H9 (cell line): Measurements from ENCODE around the gene ST7L. TPM values are rescaled to one million over a fixed set of nuclear protein-coding genes. Genes with fewer than 3 reads are reported as not detected.

Experiments
- DNase-seq: peaks from one replicate; pipeline ENCODE4 v3.0.0-alpha.2; 2017
- H2AFZ ChIP-seq: one replicate; pipeline ENCODE4 v1.6.1; 2013; ENCODE audit warnings: mild to moderate bottlenecking, low read length, control low read depth, moderate library complexity
- H2AK5ac ChIP-seq: 2 replicates; pipeline ENCODE4 v1.6.1; 2013; ENCODE audit warnings: low read length, control low read depth, mixed read lengths; ENCODE audit not compliant: insufficient read length
- H2BK120ac ChIP-seq: one replicate; pipeline ENCODE4 v1.6.1; 2013; ENCODE audit warnings: low read depth, mild to moderate bottlenecking, low read length, control low read depth, inconsistent platforms; ENCODE audit not compliant: poor library complexity, severe bottlenecking
- H2BK12ac ChIP-seq: 2 replicates; pipeline ENCODE4 v1.6.1; 2013; ENCODE audit warnings: low read length, control low read depth, mixed read lengths, low read depth; ENCODE audit not compliant: insufficient read length
- H2BK15ac ChIP-seq: 2 replicates; pipeline ENCODE4 v1.6.1; 2013; ENCODE audit warnings: low read depth, low read length, control low read depth
- H2BK20ac ChIP-seq: one replicate; pipeline ENCODE4 v1.6.1; 2013; ENCODE audit warnings: low read depth, mild to moderate bottlenecking, low read length, control low read depth, inconsistent platforms; ENCODE audit not compliant: poor library complexity, severe bottlenecking
- H2BK5ac ChIP-seq: 2 replicates; pipeline ENCODE4 v1.6.1; 2013; ENCODE audit warnings: low read length, control low read depth, mixed read lengths; ENCODE audit not compliant: insufficient read length
- H3K14ac ChIP-seq: 2 replicates; pipeline ENCODE4 v1.6.1; 2013; ENCODE audit warnings: low read length, control low read depth; ENCODE audit not compliant: insufficient read depth
- H3K18ac ChIP-seq: 2 replicates; pipeline ENCODE4 v1.6.1; 2013; ENCODE audit warnings: low read depth, mild to moderate bottlenecking, mixed read lengths, low read length, control low read depth; ENCODE audit not compliant: insufficient read length
- H3K23ac ChIP-seq: 2 replicates; pipeline ENCODE4 v1.6.1; 2013; ENCODE audit warnings: low read length, control low read depth, mixed read lengths, low read depth; ENCODE audit not compliant: insufficient read length
- H3K23me2 ChIP-seq: 2 replicates; pipeline ENCODE4 v1.6.1; 2013; ENCODE audit warnings: low read depth, mild to moderate bottlenecking, mixed read lengths, low read length, control low read depth; ENCODE audit not compliant: insufficient read length, poor library complexity, severe bottlenecking
- H3K27ac ChIP-seq: 2 replicates; pipeline ENCODE4 v1.5.1; 2013; ENCODE audit warnings: low read length, control low read depth, mixed read lengths, low read depth; ENCODE audit not compliant: insufficient read length
- H3K27me3 ChIP-seq: 2 replicates; pipeline ENCODE4 v1.6.1; 2013; ENCODE audit warnings: low read length, control low read depth, inconsistent platforms; ENCODE audit not compliant: insufficient read depth
- H3K4ac ChIP-seq: 2 replicates; pipeline ENCODE4 v1.6.1; 2013; ENCODE audit warnings: low read depth, mild to moderate bottlenecking, control low read depth, inconsistent platforms, low read length, moderate library complexity
- H3K4me1 ChIP-seq: 2 replicates; pipeline ENCODE4 v1.6.1; 2013; ENCODE audit warnings: low read length, control low read depth, inconsistent platforms; ENCODE audit not compliant: insufficient read depth
- H3K4me2 ChIP-seq: 2 replicates; pipeline ENCODE4 v1.6.1; 2013; ENCODE audit warnings: low read length, control low read depth, mixed read lengths; ENCODE audit not compliant: insufficient read length, insufficient read depth
- H3K56ac ChIP-seq: 2 replicates; pipeline ENCODE4 v1.6.1; 2013; ENCODE audit warnings: low read depth, mild to moderate bottlenecking, mixed read lengths, low read length, control low read depth; ENCODE audit not compliant: insufficient read length
- H3K79me1 ChIP-seq: 2 replicates; pipeline ENCODE4 v1.6.1; 2013; ENCODE audit warnings: low read depth, mild to moderate bottlenecking, moderate library complexity, low read length, control low read depth, inconsistent platforms; ENCODE audit not compliant: insufficient read depth, poor library complexity, severe bottlenecking
- H3K79me2 ChIP-seq: 2 replicates; pipeline ENCODE4 v1.6.1; 2013; ENCODE audit warnings: low read length, control low read depth, inconsistent platforms; ENCODE audit not compliant: insufficient read depth
- H3K9ac ChIP-seq: 2 replicates; pipeline ENCODE4 v1.6.1; 2013; ENCODE audit warnings: low read length, control low read depth, mixed read lengths; ENCODE audit not compliant: insufficient read length; ENCODE audit errors: extremely low read depth
- H3K9me3 ChIP-seq: one replicate; pipeline ENCODE4 v1.6.1; 2013; ENCODE audit warnings: low read depth, low read length, inconsistent platforms; ENCODE audit not compliant: control insufficient read depth
- H3T11ph ChIP-seq: one replicate; pipeline ENCODE4 v1.6.1; 2013; ENCODE audit warnings: mild to moderate bottlenecking, low read length, control low read depth, inconsistent platforms
- H4K20me1 ChIP-seq: one replicate; pipeline ENCODE4 v1.6.1; 2013; ENCODE audit not compliant: control insufficient read depth, insufficient read length, insufficient read depth
- H4K5ac ChIP-seq: 2 replicates; pipeline ENCODE4 v1.6.1; 2013; ENCODE audit warnings: low read depth, mild to moderate bottlenecking, mixed read lengths, low read length, control low read depth; ENCODE audit not compliant: insufficient read length
- H4K8ac ChIP-seq: replicated peaks from 2 replicates; pipeline ENCODE4 v1.6.1; 2013; ENCODE audit warnings: low read length, control low read depth, mixed read lengths, low read depth; ENCODE audit not compliant: insufficient read length
- H4K91ac ChIP-seq: 2 replicates; pipeline ENCODE4 v1.6.1; 2013; ENCODE audit warnings: low read depth, mild to moderate bottlenecking, moderate library complexity, mixed read lengths, low read length, control low read depth; ENCODE audit not compliant: insufficient read length
- H3K27ac Mint-ChIP-seq, 3 experiments: 2 replicates in 2 of 3; 3 replicates in 1 of 3; pipeline ENCODE4 v1.8.0; 2020 to 2021; ENCODE audit warnings: mixed read lengths in 3 of 3, mild to moderate bottlenecking in 1 of 3, moderate library complexity in 1 of 3
- H3K27me3 Mint-ChIP-seq: 2 replicates; pipeline ENCODE4 v1.8.0; 2021; ENCODE audit warnings: low read depth, mild to moderate bottlenecking, moderate library complexity, mixed read lengths
- H3K36me3 Mint-ChIP-seq, 3 experiments: 2 replicates in 2 of 3; 3 replicates in 1 of 3; pipeline ENCODE4 v1.8.0; 2020 to 2021; ENCODE audit warnings: low read depth in 3 of 3, mixed read lengths in 3 of 3; ENCODE audit not compliant: insufficient read depth in 1 of 3
- H3K4me1 Mint-ChIP-seq, 2 experiments: 2 replicates each; pipeline ENCODE4 v1.8.0; 2020; ENCODE audit warnings: mixed read lengths in 2 of 2
- H3K4me3 Mint-ChIP-seq, 2 experiments: 2 replicates in 1 of 2; 3 replicates in 1 of 2; pipeline ENCODE4 v1.8.0; 2020 to 2021; ENCODE audit warnings: mild to moderate bottlenecking in 2 of 2, mixed read lengths in 2 of 2, moderate library complexity in 1 of 2
- H3K9me3 Mint-ChIP-seq, 2 experiments: 2 replicates in 1 of 2; 3 replicates in 1 of 2; pipeline ENCODE4 v1.8.0; 2020; ENCODE audit warnings: mild to moderate bottlenecking in 2 of 2, mixed read lengths in 2 of 2, moderate library complexity in 1 of 2
- CTCF ChIP-seq: fragments of 200-600 bp; sonication (generic); conservative IDR thresholded peaks from 3 replicates; pipeline ENCODE4 v1.8.0; 2021; ENCODE audit warnings: antibody characterized with exemption, mild to moderate bottlenecking
- WGBS: extraction: QIAGEN DNeasy Blood & Tissue Kit; methylation state at CpG from one replicate; pipeline ENCODE4 v1.1.7; 2013; ENCODE audit warnings: missing lambda C conversion rate, low lambda C conversion rate, mixed read lengths; ENCODE audit not compliant: insufficient read length; ENCODE audit errors: extremely low coverage; 5-methylcytosine and 5-hydroxymethylcytosine counted together
- total RNA-seq: library from RNA; stranded (reverse); gene quantifications from 2 replicates; pipeline ENCODE4 v1.2.1, GENCODE V29; 2021

Gene ST7L
- total RNA-seq, 1 experiment from 2014 or later = 16.0 TPM

- no peaks in the 10 kb centered on the region for H4K20me1 ChIP-seq
- H3K9me3 Mint-ChIP-seq = no peaks in the 10 kb centered on the region
- DNase-seq = no peak
- H3K18ac ChIP-seq = no peak overlapping the region
- H3K14ac ChIP-seq = no peak overlapping the region
- H2BK15ac ChIP-seq = no peak overlapping the region
- no peak overlapping the region for H4K91ac ChIP-seq
- no peaks in the 10 kb centered on the region for H3K79me1 ChIP-seq
- no peak overlapping the region for H3K56ac ChIP-seq
- H3K4me2 ChIP-seq = no peak overlapping the region
- H4K8ac ChIP-seq = no peak overlapping the region
- H2BK5ac ChIP-seq = no peak overlapping the region
- no peaks in the 10 kb centered on the region for H3K79me2 ChIP-seq
- H3K23ac ChIP-seq = no peak overlapping the region
- WGBS = no CpG with 5 or more reads among the region's 2 CpGs
- H3K27me3 ChIP-seq = no peaks in the 10 kb centered on the region
- no peaks in the 10 kb centered on the region for H3K9me3 ChIP-seq
- no peak overlapping the region for H2BK20ac ChIP-seq
- H3K9ac ChIP-seq = no peak overlapping the region
- no peaks in the 10 kb centered on the region for H3K27me3 Mint-ChIP-seq
- no peak for TF ChIP-seq CTCF
- H4K5ac ChIP-seq = no peak overlapping the region
- no peak overlapping the region for H3T11ph ChIP-seq
- H3K4ac ChIP-seq = no peak overlapping the region
- no peak overlapping the region for H2AFZ ChIP-seq
- H3K4me1 ChIP-seq = no peaks in the 10 kb centered on the region
- no peak overlapping the region for H2BK120ac ChIP-seq
- H3K27ac ChIP-seq = no peak overlapping the region
- no peaks in the 10 kb centered on the region for H3K4me1 Mint-ChIP-seq
- no peak overlapping the region for H2BK12ac ChIP-seq
- H3K23me2 ChIP-seq = no peaks in the 10 kb centered on the region
- H3K36me3 Mint-ChIP-seq = peaks cover 8 to 46% (median 28%) of the 10 kb centered on the region in 3 experiments; a peak in 6 of 7 replicates
- no peak overlapping the region for H3K27ac Mint-ChIP-seq
- H3K4me3 Mint-ChIP-seq = no peak overlapping the region
- no peak overlapping the region for H2AK5ac ChIP-seq
Observed at GRCh38 chr1:112603012-112603411, 15.9 kb downstream of the ST7L start.
